TTC549 (cell line): ENCODE data around the gene JPH4.

Experiments used
- FAIRE-seq: peaks from 2 replicates; lab custom pipeline; 2012; peaks lifted over from hg19 to GRCh38; lab: Jason Lieb, UNC

Gene JPH4

GRCh38 chr14:23523229-23524016, 55.2 kb downstream of the JPH4 start:
- FAIRE-seq: no peak

- no peak for FAIRE-seq
Measured at GRCh38 chr14:23522643-23523198, 55.9 kb downstream of the JPH4 start.

DNA sequence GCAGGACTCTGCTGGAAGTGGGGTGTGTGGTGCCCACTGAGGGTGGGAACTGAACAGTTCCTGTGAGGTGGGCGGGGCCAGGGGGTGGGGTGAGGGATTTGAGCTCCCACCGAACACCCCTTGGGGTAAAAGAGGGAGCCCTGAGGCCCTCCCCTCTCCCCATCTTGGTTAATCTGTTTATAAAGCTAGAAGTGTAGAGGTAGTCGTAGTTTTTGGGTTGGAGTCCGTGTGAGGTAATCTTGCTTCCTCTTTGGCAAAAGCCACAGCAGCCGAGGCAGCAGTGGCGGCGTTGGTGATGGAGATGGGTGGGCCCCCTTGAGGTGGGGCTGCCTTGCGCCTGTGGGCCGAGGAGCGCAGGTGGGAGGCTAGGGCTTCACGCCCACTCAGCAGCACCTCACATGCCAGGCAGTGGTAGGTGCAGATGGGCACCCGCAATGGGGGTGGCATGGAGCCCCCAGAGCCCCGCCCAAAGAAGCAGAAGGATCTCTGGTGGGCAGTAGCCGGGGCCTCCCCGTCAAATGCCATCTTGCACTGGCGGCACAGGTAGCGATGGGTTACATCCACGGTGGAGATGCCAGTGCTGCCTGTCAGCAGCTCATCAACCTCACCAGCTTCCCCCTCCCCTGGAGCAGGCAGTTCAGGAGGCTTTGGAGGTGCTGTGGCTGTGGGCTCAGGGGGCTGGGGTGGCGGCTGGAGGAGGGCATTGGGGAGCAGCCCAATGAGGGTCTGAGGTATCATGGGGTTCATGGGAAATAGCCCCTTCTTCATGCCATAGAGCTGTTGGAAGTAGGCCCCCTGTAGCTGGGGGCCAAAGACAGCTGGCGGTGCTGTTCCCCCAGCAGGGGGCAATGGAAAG, 56.6 kb downstream of the JPH4 start:
- no peak for FAIRE-seq

GRCh38 chr14:23520899-23521533, 57.6 kb downstream of the JPH4 start:
- no peak for FAIRE-seq

DNA sequence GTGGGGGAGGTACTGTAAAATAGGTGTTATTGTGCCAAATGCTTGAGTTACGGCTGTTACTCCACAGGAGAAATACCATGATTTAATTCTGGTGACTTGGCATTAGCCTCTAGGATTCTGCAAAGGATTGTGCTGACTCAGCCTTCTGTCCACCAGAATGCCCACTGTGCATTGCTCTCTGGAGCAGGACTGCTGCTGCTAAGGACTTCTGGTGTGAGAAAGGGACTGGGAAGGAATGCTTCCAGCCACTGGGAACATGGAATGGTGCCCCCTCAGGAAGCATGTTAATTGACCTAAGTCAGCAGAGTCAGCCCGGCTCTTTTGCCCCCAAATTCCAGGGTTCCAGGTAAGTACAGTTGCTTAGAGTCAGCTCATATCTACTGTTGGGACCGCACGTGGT, 59.9 kb downstream of the JPH4 start:
- FAIRE-seq: no peak
